Lower leg skin (tissue), 4 donors: ENCODE results near the gene TSR3. TPM values are rescaled to one million over a fixed set of nuclear protein-coding genes. Genes with fewer than 3 reads are reported as not detected.
"Not testable (repeated sequence)": the region's sequence is repeated elsewhere in the genome, so short reads cannot be mapped to it uniquely, and the experiment has no call there.

Experiments used
- DNase-seq, 2 donors: peaks; one replicate each; pipeline ENCODE4 v3.0.0-alpha.2; 2019; ENCODE audit warnings: low spot score in 2 of 2
- H3K4me3 ChIP-seq: fragments of 200-600 bp; sonication (generic); 2 replicates; pipeline ENCODE4 v1.5.1; 2017; ENCODE audit warnings: mild to moderate bottlenecking, low read depth; ENCODE audit not compliant: poor library complexity, severe bottlenecking
- POLR2A ChIP-seq, 2 donors: fragments of 450-650 bp; IDR thresholded peaks; one replicate each; pipeline ENCODE4 v1.6.1; 2016 to 2017; ENCODE audit warnings: antibody characterized with exemption in 2 of 2, mild to moderate bottlenecking in 1 of 2, moderate library complexity in 1 of 2
- WGBS, 2 donors: methylation state at CpG; one replicate each; pipeline ENCODE4 v1.1.5; 2018; 5-methylcytosine and 5-hydroxymethylcytosine counted together
- intact Hi-C: fragments of 100-400 bp; cut with DNase I; formaldehyde crosslinking; loops from one replicate; pipeline ENCODE4 v1.15.0; 2023; ENCODE audit warnings: low total_unique reads
- total RNA-seq, 4 donors: library from RNA; depleted of rRNA; stranded (reverse); fragments of >200 nt; gene quantifications; one replicate each; pipeline ENCODE4 v1.1.0, GENCODE V29; 2016
- TF ChIP-seq, protein P1 (sequence below), 3 donors: fragments of 450-650 bp; IDR thresholded peaks; one replicate each; pipeline ENCODE4 v1.5.1; 2016; ENCODE audit warnings: antibody characterized with exemption in 3 of 3, mild to moderate bottlenecking in 3 of 3, moderate library complexity in 2 of 3

Gene TSR3
- total RNA-seq, 4 donors from 2014 or later, result 76.8 to 106 (median 90.5) TPM

DNA sequence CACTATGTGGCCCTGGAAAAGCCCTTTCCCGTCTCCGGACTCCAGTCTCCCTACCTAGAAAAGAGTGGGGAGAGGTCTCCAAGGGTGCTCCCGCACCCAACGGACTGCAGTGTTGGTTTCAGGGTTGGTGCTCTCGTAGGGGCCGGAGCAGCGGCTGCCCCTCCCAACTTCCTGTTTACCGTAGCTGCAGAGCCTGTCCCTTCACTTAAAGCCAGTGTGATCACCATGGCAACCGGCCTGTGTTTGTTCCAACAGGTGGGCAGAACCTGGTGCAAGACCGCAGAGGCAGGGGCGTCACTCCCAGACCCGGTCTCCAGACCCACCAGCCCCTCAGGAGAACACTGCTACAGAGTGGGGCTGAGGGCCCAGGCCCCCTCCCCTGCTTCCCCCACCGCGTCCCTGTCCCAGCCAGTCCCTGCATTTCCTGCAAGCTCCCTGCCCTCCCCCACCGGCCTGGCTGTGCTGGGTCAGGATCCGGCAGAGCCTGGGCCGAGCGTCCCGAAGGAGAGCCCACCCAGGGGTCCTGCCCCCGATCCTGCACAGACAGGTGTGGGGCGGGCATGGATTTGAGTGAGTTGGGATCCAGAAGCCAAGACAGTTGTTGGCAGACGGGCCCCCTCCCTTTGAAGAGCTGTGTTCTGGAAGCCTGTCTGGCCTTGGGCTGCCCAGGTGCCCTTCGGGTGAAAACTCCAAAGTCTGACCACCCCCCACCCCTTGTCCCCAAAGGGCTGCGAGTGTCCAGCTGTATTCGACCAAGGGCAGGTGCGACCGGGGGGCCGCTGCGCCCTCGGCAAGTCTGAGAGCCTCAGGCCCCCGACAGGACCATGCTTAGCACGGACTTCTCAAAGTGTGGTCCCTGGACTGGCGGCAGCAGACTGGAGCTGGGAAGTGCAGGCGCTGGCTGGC lies 19.7 kb downstream of the TSR3 start:
- 5 to 12% methylated on average over 25 to 29 of the region's 34 CpGs for WGBS, 2 donors
- intact Hi-C loops, result no loop called here
- H3K4me3 ChIP-seq, result no peak overlapping the region
- DNase-seq, result peak in 1 of 2 donors; percentile 94
- no peak for TF ChIP-seq POLR2A (IDR thresholded peaks at IDR 0.05)
- TF ChIP-seq, protein P1, sequence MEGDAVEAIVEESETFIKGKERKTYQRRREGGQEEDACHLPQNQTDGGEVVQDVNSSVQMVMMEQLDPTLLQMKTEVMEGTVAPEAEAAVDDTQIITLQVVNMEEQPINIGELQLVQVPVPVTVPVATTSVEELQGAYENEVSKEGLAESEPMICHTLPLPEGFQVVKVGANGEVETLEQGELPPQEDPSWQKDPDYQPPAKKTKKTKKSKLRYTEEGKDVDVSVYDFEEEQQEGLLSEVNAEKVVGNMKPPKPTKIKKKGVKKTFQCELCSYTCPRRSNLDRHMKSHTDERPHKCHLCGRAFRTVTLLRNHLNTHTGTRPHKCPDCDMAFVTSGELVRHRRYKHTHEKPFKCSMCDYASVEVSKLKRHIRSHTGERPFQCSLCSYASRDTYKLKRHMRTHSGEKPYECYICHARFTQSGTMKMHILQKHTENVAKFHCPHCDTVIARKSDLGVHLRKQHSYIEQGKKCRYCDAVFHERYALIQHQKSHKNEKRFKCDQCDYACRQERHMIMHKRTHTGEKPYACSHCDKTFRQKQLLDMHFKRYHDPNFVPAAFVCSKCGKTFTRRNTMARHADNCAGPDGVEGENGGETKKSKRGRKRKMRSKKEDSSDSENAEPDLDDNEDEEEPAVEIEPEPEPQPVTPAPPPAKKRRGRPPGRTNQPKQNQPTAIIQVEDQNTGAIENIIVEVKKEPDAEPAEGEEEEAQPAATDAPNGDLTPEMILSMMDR (IDR thresholded peaks at IDR 0.05), result no peak

DNA sequence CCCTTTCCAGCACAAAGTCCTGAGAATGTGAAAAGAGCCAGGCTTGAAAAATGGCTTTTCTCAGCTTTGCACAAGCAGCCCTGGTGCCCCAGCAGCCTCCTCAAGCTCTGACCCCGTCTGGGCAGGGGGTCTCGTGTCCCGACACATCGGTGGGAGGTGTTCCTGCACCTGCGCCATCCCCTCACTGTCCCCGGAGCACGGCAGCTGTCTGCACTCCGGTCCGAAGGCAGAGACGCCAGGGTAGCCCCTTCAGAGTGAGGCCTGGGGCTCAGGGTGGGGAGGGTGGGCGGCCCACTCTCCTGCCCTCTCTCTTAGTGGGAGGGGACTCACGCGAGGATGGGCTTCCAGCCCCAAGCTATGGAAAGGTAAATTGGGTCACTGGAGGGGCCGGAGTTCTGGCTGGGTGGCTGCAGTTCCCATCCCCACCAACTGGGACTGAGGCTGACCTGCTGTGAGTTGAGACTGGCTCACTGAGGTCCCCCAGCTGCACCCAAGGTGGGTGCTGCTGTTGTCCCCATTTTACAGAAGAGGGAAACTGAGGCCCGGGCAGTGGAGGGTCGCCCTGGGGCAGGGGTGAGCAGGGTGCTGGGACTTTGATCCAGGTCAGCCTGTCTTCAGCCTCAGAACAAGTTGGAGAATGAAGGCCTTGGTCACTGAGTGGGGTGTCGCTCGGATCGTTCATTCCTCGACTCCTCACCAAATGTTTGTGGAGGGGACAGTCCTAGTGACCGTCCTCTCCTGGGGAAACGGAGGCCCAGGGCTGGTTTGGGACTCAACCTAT lies 20.6 kb downstream of the TSR3 start:
- 51 to 59% methylated on average over 20 to 21 of the region's 22 CpGs for WGBS, 2 donors
- TF ChIP-seq POLR2A (IDR thresholded peaks at IDR 0.05), result no peak
- TF ChIP-seq, protein P1 (IDR thresholded peaks at IDR 0.05), result no peak
- no peak for DNase-seq
- H3K4me3 ChIP-seq, result no peak overlapping the region
- intact Hi-C loops, result no loop called here

DNA sequence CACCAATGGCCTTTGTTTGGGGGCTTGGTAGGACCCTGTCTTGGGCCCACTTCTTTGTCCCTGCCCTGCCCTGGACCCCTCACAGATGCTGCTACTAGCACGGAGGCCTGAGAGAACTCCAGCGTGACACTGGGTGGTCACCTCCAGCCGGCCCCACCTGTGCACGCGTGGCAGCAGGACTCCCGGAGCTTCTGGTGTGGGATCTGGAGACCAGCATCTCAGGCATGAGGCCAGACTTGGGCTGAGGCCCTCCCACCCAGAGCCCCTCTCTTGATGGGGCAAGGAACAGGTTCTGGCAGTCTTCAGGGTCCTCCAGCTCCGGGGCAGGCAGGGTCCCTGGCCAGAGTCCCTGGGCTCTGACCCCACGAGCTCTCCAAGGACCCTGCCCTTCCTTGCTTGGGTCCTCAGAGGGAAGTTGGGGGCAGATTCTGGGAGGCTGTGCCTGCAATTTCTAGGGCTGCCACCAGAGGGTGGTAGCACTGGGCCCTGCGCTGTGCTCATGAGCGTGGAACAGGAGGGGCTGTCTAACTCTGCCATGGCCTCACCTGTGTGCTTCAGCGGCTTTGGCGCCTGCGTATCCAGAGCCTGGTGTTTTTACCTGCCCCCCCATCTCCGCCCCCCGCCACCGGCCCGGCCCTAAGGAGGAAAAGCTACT lies 21.3 kb downstream of the TSR3 start:
- TF ChIP-seq, protein P1 (IDR thresholded peaks at IDR 0.05), result no peak
- no peak for TF ChIP-seq POLR2A (IDR thresholded peaks at IDR 0.05)
- intact Hi-C loops, result no loop called here
- WGBS, 2 donors, result 77 to 80% methylated on average over 11 to 13 of the region's 17 CpGs

DNA sequence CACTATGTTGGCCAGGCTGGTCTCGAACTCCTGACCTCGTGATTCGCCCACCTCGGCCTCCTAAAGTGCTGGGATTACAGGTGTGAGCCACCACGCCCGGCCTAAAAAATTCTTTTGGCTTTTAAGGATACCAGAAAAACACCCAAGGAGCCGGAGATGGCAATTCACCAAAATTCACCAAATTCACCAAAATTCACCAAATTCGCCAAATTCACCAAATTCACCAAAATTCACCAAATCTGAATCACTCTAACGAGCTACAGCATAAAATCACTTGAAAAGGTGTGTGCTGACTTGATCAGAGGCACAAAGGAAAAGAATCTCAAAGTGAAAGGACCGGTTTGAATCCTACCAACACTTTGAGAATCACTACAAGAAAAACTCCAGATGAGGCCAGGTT lies 22.7 kb downstream of the TSR3 start:
- WGBS, 2 donors, result 90 to 94% methylated on average over 10 of the region's 10 CpGs
- intact Hi-C loops, DNase-seq, H3K4me3 ChIP-seq: not testable (repeated sequence)

More for the DNA sequence above, 21.3 kb downstream of the TSR3 start:
- DNase-seq, result no peak
- no peak overlapping the region for H3K4me3 ChIP-seq

DNA sequence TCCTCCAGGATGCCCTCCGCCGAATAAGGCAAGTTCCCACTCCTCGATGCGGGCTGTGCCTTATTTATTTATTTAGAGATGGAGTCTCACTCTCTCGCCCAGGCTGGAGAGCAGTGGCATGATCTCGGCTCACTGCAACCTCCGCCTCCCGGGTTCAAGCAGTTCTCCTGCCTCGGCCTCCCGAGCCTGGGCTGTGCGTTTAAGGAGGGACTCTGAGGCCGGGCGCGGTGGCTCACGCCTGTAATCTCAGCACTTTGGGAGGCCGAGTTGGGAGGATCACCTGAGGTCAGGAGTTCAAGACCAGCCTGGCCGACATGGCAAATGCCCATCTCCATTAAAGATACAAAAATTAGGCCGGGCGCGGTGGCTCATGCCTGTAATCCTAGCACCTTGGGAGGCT lies 23.5 kb downstream of the TSR3 start:
- H3K4me3 ChIP-seq, intact Hi-C loops, DNase-seq: not testable (repeated sequence)
- 87 to 91% methylated on average over 20 of the region's 20 CpGs for WGBS, 2 donors

DNA sequence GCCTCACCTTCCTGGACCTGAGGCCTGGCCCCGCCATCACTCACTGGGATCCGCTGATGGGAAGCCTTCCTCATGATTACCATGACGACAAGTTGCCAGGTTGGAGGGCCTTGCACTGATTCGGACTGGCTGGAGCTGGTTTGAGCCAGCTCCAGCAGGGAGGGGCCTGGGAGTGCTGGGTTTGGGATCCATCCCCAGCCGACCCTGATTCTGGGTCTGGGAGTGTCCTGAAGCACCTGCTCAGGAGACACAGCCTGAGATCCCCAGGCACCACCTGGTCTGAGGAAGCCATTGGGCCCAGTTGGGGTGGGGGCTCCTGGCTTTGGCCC lies 24.1 kb downstream of the TSR3 start:
- DNase-seq, result no peak
- H3K4me3 ChIP-seq, result no peak overlapping the region
- WGBS, 2 donors, result 74 to 80% methylated on average over 4 of the region's 5 CpGs
- intact Hi-C loops, result no loop called here
- TF ChIP-seq POLR2A (IDR thresholded peaks at IDR 0.05), result no peak
- TF ChIP-seq, protein P1 (IDR thresholded peaks at IDR 0.05), result no peak
